GM18508 (cell line): ENCODE results near the gene SLIT3.
"Not testable (repeated sequence)": the region's sequence is repeated elsewhere in the genome, so short reads cannot be mapped to it uniquely, and the experiment has no call there.

ENCODE experiments used
- ATAC-seq: cut with Tn5 transposase; IDR thresholded peaks from one replicate; pipeline ENCODE4 v1.9.1; 2021; ENCODE audit warnings: moderate number of reproducible peaks; ENCODE audit not compliant: insufficient read depth, unreplicated experiment

Gene SLIT3

DNA sequence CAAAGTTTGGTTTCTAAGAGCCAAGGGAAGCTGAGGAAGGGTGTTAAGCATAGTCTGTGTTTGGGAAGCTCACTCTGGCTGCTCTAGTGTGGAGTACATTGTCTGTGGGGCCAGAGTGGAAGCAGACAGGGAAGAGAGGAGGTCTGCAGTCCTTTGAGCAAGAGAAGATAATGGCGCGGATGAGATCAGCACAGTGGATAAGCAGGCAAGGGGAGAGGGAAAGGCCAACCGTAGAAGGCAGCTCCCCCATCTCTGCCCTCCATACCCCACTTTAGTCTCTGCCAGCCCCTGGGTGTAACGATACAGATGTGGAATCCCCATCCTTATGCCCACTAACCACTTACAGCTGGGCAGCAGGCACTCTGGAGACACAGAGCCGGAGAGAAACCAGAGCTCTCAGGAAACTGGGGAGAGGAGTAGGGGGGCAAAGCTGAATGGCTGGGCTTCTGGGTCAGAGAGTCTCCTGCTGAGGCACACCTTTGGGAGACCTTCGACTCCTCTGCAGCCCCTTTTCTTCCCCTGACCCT lies 75.0 kb downstream of the SLIT3 start:
- ATAC-seq, result no peak

- no peak for ATAC-seq
Measured at GRCh38 chr5:169223595-169223953, 77.4 kb downstream of the SLIT3 start.

- ATAC-seq, result no peak
Measured at GRCh38 chr5:169222934-169223594, 77.9 kb downstream of the SLIT3 start.

- no peak for ATAC-seq
Measured at GRCh38 chr5:169221519-169221918, 79.4 kb downstream of the SLIT3 start.

- no peak for ATAC-seq
Measured at GRCh38 chr5:169219961-169220360, 81.0 kb downstream of the SLIT3 start.

GRCh38 chr5:169219351-169219750 lies 81.6 kb downstream of the SLIT3 start:
- no peak for ATAC-seq

DNA sequence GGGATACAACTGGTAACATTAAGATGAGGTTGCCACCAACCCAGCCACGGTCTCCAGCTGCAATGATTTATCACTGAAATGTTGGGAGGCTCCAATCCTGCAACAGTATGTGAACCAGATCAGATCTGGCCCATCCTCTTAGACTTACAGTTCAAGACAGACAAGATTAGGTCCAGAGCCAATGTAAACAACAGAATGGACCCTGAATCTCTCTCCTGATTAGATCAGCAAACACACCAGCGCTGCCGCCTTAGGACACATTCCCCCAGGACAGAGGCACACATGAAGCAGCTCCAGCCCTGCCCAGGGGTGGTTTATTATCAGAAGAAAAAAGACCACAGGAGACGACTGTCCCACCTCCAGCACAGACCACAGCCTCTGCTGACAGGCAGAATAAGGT lies 82.1 kb downstream of the SLIT3 start:
- no peak for ATAC-seq

DNA sequence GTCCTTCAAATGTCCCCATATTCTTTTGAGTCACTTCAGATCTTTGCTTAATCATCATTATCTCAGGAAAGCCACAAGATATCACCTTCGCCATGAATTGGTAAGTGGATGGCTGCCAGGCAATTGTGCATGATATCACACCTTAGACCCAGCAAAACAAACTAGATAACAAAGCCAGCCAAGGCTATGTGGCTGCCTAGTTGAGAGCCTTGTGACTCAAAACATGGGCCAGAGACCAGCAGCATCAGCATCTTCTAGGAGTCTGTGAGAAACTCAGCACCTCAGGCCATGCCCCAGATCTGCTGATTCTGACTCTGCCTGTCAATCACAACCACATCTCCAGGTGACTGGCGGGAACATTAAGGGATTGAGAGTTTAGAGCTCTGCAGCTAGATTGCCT lies 82.8 kb downstream of the SLIT3 start:
- no peak for ATAC-seq

DNA sequence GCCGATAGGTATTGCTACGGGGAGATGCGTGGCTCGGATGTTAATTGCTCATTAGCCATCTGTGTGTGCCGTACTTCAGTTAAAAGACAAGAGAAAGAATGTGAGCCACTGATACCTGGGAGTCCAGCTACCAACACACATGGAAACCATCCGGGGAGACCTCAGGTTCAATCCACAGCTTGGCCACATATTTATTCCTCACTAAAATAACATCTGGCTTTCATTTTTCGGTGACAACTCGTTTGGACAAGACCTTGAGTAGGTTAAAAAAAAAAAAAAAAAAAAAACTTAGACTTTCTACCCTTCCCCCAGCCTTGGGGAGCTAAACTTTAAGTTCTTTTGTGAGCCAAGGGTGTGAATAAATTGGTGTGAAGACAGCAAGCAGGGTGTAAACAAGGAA lies 84.1 kb downstream of the SLIT3 start:
- no peak for ATAC-seq

DNA sequence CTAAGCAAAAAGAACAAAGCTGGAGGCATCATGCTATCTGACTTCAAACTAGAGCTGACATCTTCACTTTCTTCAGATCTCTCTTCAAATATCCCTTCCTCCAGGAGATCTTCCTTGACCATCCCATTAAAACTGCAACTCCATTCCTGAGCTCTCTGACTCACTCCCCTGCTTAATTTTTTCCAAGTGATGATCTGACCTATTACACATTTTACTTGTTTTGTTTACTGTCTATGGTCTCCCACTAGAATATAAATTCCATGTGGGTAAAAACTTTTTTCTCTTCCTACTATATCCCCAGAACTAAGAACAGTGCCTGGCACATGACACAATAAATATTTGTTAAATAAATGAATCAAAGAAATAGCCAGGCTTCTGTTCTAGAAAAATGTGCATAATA lies 87.5 kb downstream of the SLIT3 start:
- ATAC-seq, result no peak

- not testable (repeated sequence) for ATAC-seq
Measured at GRCh38 chr5:169211761-169212160, 89.2 kb downstream of the SLIT3 start.

GRCh38 chr5:169204788-169205400 lies 96.0 kb downstream of the SLIT3 start:
- no peak for ATAC-seq

- no peak for ATAC-seq
Measured at GRCh38 chr5:169202969-169203368, 98.0 kb downstream of the SLIT3 start.

DNA sequence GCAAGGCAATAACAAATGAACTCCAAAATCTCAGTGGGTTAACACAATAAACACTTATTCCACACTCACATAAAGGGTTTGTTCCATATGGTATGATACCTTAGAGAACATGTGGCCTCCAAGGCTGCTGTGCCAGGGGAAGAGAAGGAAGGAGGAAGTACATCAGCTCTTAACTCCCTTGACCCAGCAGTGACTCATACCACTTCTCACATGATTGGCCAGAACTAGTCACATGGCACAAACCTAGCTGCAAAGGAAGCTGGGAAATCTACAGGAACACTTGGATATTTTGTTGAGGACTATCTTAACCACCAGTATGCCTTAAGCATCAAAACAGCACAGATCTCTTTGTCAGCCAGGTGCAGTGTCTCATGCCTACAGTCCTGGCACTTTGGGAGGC lies 99.3 kb downstream of the SLIT3 start:
- no peak for ATAC-seq

DNA sequence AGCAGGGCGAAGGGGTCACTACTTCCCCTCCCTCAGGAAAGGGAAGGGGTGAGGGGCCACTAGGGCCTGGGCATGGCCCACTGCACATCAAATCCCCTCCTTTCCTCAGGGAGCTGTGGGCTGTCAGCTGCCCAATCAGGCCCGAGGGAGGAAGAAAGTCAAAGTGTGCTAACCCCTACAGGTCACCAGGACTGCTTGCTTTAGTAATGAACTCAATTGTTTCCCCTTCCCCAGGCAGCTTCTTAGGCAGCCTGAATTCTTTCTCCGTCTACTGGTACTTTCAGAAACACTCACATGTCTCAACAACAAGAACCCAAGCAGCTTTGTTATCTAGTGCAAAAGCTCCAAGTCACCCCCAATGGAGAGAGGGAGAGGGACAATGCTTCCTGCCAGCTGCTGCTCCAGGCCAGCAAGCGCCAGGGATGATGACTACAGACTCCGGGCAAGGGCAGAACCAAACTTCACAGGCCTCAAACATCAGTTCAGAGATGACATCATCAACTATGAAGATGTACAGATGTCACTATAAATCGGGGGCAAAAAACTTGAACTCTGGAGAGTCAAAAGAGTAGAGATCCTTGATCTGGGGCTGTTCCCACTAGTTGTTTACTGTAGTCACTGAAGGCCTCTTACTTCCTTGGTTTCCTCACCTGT lies 100.7 kb downstream of the SLIT3 start:
- no peak for ATAC-seq

- no peak for ATAC-seq
Measured at GRCh38 chr5:169197343-169197742, 103.6 kb downstream of the SLIT3 start.

DNA sequence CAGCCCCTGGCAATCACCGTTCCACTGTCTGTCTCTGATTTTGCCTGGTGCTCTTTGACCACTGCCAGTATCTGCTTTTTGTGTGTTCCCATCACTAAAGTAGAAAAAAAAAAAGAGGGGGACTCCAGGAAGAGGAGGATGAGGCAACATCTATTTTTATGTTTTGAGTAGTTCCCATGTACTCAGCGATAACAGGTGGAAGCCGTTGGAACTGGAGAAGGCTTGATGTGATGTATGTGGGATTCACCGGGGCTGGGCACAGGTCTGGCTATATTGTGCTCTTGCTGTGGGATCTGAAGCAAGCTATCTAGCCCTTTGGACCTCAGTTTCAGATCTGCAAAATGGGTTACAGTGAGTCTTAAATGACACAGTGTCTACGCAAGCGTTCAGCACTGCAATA lies 104.9 kb downstream of the SLIT3 start:
- ATAC-seq, result no peak

- ATAC-seq, result no peak
Measured at GRCh38 chr5:169195601-169196000, 105.3 kb downstream of the SLIT3 start.

DNA sequence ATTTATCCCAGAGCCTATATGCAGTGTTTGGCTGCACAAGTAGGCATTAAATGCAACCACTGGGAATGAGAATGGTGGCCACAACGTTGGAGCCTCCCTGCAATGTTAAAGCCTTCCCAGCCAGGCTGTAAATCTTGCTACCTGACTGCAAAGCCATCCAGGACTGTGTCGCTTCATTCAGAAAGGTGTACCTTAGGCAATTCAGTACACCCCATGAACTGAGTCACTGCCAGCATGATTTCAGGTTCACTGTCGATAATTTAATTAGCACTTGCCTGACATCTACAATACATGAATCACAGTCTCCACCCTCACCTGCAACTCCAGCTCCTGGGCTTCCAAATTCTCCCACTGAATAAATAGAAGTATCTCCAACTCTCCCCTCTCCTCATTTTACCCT lies 108.4 kb downstream of the SLIT3 start:
- ATAC-seq, result no peak

DNA sequence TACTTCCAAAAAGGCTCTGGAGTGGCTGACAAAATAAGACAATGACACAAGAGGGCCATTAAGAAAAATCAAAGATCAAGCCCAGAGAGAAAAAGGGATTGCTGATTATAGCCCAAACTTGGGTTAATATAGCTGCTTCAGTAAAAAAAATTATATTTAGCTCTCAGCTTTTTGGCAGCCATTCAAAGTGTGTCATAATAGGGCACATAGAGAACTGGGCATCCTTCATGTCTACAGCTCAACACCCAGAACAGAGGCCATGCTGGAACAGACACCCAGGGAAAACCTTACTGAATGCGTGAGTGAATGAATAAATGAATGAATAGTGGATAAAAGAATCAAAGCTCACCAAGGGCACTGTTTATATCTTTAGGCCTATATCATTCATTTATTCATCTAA lies 110.1 kb downstream of the SLIT3 start:
- ATAC-seq, result no peak

- no peak for ATAC-seq
Measured at GRCh38 chr5:169185626-169186025, 115.3 kb downstream of the SLIT3 start.

DNA sequence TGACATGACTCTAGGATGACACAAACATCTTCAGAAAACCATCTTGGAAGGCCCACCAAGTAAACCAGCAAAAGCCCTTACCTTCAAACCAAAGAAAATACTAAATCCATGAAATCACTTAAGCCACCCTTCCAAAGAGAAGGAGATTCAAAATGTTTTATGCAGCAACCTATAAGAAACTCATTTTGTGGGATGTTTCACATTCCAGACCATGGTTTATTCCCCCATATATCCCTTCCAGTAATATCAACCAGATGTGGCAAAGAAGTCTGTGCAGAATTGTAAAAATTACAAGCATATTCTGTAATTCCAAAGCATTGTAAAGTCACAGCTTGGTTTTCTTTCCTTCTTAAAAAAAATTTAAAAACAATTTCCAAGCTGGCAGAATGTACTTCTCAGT lies 117.4 kb downstream of the SLIT3 start:
- no peak for ATAC-seq
